ENCODE data around the gene UBR2.

Gene UBR2

DNA sequence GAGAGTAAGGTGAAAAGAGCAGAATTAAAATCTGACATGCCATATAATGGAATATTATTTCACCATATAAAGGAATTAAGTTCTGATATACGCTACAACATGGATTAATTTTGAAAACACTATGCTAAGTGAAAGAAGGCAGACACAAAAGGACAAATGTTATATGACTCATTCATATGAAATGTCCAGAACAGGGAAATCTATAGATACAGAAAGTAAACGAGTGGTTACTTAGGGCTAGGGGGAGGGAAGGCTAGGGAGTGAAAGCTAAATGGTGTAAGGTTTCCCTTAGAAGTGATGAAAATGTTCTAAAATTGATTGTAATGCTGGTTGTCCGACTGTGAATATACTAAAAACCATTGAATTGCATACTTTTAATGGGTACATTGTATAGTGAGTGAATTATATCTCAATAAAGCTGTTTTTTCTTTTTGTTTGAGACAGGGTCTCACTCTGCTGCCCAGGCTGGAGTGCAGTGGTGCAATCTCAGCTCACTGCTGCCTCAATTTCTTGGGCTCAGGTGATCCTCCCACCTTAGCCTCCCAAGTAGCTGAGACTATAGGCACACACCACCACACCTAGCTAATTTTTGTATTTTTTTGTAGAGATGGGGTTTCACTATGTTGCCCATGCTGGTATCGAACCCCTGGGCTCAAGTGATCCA is 150.4 kb downstream of the UBR2 start:
- TF ChIP-seq REST (IDR thresholded peaks at IDR 0.05; ENCODE audit: insufficient read depth in 1 of 2, low read depth in 2 of 2, low read length in 2 of 2) (no peak), POLR2AphosphoS5 (IDR thresholded peaks at IDR 0.05; ENCODE audit: low read depth, low read length) (no peak), TAF1 (IDR thresholded peaks at IDR 0.05; ENCODE audit: borderline replicate concordance, insufficient read depth, low read length) (no peak)

DNA sequence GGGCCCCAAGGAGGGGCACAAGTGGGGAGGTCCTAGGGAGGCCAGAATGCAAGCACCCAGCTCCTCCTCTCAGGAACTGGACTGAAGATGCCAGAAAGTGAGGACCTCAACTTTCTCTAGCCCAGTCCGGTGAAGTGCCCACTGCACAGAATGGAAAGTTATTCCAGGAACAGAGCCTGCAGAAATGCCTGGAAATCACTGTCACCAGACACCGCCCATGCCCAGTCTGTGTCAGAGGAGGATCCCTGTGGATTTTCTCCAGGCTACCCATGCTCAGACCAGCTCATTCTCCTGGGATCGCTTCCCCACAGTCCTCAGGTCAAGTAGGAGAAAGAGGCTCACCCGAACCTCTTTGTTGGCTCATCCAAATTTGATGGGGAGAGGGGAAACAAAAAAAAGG is 152.0 kb downstream of the UBR2 start:
- TF ChIP-seq TAF1 (IDR thresholded peaks at IDR 0.05; ENCODE audit: borderline replicate concordance, insufficient read depth, low read length) (no peak), FOXP2 (optimal IDR thresholded peaks at IDR 0.05; ENCODE audit: borderline replicate concordance, extremely low read depth, extremely low read length, insufficient read depth) (no peak), REST (IDR thresholded peaks at IDR 0.05; ENCODE audit: insufficient read depth in 1 of 2, low read depth in 2 of 2, low read length in 2 of 2) (no peak), SIN3A (IDR thresholded peaks at IDR 0.05; ENCODE audit: borderline replicate concordance, insufficient read depth, low read length) (no peak), POLR2AphosphoS5 (IDR thresholded peaks at IDR 0.05; ENCODE audit: low read depth, low read length) (no peak)

DNA sequence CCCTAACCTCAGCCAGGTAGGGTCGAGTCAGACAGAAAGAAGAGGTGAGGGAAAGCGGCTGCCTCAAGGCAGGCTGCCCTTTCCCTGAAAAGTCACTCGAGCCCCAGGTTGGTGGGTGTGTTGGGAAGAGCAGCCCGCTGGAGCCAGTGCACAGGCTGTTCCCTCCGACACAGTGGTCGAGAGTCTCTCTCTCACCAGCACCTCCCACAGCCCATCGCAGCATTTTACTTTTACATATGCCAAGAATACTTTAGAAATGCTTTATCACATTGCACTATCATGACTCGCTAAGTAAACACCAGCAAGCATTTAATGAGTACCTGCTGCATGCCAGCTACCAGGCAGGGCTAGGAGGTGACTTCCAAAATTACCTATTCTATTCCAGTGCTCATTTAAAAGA is 156.9 kb downstream of the UBR2 start:
- TF ChIP-seq POLR2AphosphoS5 (IDR thresholded peaks at IDR 0.05; ENCODE audit: low read depth, low read length) (no peak), REST (IDR thresholded peaks at IDR 0.05; ENCODE audit: insufficient read depth in 1 of 2, low read depth in 2 of 2, low read length in 2 of 2) (no peak), SIN3A (IDR thresholded peaks at IDR 0.05; ENCODE audit: borderline replicate concordance, insufficient read depth, low read length) (no peak), FOXP2 (optimal IDR thresholded peaks at IDR 0.05; ENCODE audit: borderline replicate concordance, extremely low read depth, extremely low read length, insufficient read depth) (no peak), TAF1 (IDR thresholded peaks at IDR 0.05; ENCODE audit: borderline replicate concordance, insufficient read depth, low read length) (no peak)

DNA sequence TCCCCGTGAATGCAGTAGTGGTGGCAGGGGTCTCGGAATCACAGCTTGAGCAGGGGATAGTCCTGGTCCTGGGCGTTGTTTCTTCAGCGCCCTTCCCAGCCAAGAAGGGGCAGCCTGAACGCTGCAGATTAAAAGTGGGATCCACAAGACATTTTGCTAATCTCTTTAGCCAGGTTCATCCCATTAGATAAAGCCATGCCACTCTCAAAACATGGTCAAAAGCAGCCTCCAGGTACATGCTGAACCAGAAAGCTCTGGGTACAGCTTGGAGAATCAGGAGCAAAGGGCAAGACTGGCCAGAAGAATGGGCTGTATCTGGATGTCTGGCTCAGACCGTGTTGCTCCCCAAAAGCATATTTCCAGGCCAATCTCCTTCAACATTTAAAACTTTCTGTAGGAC is 158.7 kb downstream of the UBR2 start, which contains the start of gene PRPH2:
PRPH2 (minus strand) TSS at position 101 of the 400 bp plus-strand sequence. CDS start 263 bp downstream, outside the sequence.
- TF ChIP-seq TAF1 (IDR thresholded peaks at IDR 0.05; ENCODE audit: borderline replicate concordance, insufficient read depth, low read length), result no peak
- TF ChIP-seq SIN3A (IDR thresholded peaks at IDR 0.05; ENCODE audit: borderline replicate concordance, insufficient read depth, low read length), result no peak
- no peak for TF ChIP-seq FOXP2 (optimal IDR thresholded peaks at IDR 0.05; ENCODE audit: borderline replicate concordance, extremely low read depth, extremely low read length, insufficient read depth)
- no peak for TF ChIP-seq REST (IDR thresholded peaks at IDR 0.05; ENCODE audit: insufficient read depth in 1 of 2, low read depth in 2 of 2, low read length in 2 of 2)
- TF ChIP-seq POLR2AphosphoS5 (IDR thresholded peaks at IDR 0.05; ENCODE audit: low read depth, low read length), result no peak

DNA sequence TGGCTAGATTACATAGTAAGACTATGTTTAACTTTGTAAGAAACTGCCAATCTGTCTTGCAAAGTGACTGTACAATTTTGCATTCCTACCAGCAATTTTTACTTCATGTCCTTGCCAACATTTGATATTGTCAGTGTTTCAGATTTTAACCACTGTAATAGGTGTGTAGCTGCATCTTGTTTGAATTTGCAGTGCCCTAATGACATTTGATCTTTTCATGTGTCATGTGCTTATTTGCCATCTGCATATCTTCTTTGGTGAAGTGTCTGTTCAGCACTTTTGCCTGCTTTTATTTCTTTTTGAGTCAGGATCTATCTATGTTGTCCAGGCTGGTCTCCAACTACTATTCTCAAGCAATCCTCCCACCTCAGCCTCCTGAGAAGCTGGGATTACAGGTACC is 161.0 kb downstream of the UBR2 start:
- TF ChIP-seq FOXP2 (optimal IDR thresholded peaks at IDR 0.05; ENCODE audit: borderline replicate concordance, extremely low read depth, extremely low read length, insufficient read depth) (no peak), REST (IDR thresholded peaks at IDR 0.05; ENCODE audit: insufficient read depth in 1 of 2, low read depth in 2 of 2, low read length in 2 of 2) (no peak), SIN3A (IDR thresholded peaks at IDR 0.05; ENCODE audit: borderline replicate concordance, insufficient read depth, low read length) (no peak), POLR2AphosphoS5 (IDR thresholded peaks at IDR 0.05; ENCODE audit: low read depth, low read length) (no peak), TAF1 (IDR thresholded peaks at IDR 0.05; ENCODE audit: borderline replicate concordance, insufficient read depth, low read length) (no peak)
